Natural killer cell (primary cell): ENCODE results near the gene TAF15. TPM values are rescaled to one million over a fixed set of nuclear protein-coding genes. Genes with fewer than 3 reads are reported as not detected.

Experiments used
- ATAC-seq, 3 donors: fragments of 150-1000 bp in 2 of 3; fragments of 200-7000 bp in 1 of 3; cut with Tn5 transposase; 1 replicate in 1 of 3; 2 replicates in 2 of 3; pipeline ENCODE4 v1.10.0; 2021; ENCODE audit warnings: mild to moderate bottlenecking in 2 of 3, moderate library complexity in 2 of 3
- DNase-seq, 2 donors: peaks; one replicate each; pipeline versions ENCODE4 v3.0.0 to v3.0.0-alpha.2; 2013 to 2021; ENCODE audit warnings: mixed read lengths in 1 of 2
- H3K27ac ChIP-seq: one replicate; pipeline ENCODE4 v1.5.1; 2013; ENCODE audit warnings: mild to moderate bottlenecking, low read length
- H3K27me3 ChIP-seq: one replicate; pipeline ENCODE4 v1.6.1; 2013; ENCODE audit warnings: low read length; ENCODE audit not compliant: control insufficient read depth, insufficient read depth
- H3K36me3 ChIP-seq: one replicate; pipeline ENCODE4 v1.6.1; 2013; ENCODE audit warnings: low read length; ENCODE audit not compliant: control insufficient read depth, insufficient read depth
- H3K4me1 ChIP-seq: one replicate; pipeline ENCODE4 v1.6.1; 2013; ENCODE audit warnings: low read length; ENCODE audit not compliant: control insufficient read depth, insufficient read depth
- H3K4me3 ChIP-seq: one replicate; pipeline ENCODE4 v1.5.1; 2013; ENCODE audit warnings: low read length
- H3K9me3 ChIP-seq: one replicate; pipeline ENCODE4 v1.6.1; 2013; ENCODE audit warnings: low read length; ENCODE audit not compliant: control insufficient read depth, insufficient read depth
- H3K27ac Mint-ChIP-seq, 2 donors: one replicate each; pipeline ENCODE4 v1.8.0; 2022; ENCODE audit warnings: mild to moderate bottlenecking in 2 of 2, mixed read lengths in 2 of 2, moderate library complexity in 1 of 2
- H3K27me3 Mint-ChIP-seq, 2 donors: one replicate each; pipeline ENCODE4 v1.8.0; 2022; ENCODE audit warnings: low read depth in 2 of 2, mixed read lengths in 2 of 2
- H3K36me3 Mint-ChIP-seq: one replicate; pipeline ENCODE4 v1.8.0; 2022; ENCODE audit warnings: mixed read lengths
- H3K4me1 Mint-ChIP-seq, 2 donors: one replicate each; pipeline ENCODE4 v1.8.0; 2022; ENCODE audit warnings: mixed read lengths in 2 of 2
- H3K4me3 Mint-ChIP-seq: one replicate; pipeline ENCODE4 v1.8.0; 2022; ENCODE audit warnings: mild to moderate bottlenecking, moderate library complexity, mixed read lengths
- H3K9me3 Mint-ChIP-seq, 2 donors: one replicate each; pipeline ENCODE4 v1.8.0; 2022; ENCODE audit warnings: mixed read lengths in 2 of 2
- WGBS: methylation state at CpG from one replicate; pipeline ENCODE4 v1.1.7; 2013; ENCODE audit warnings: missing lambda C conversion rate; ENCODE audit not compliant: insufficient coverage; 5-methylcytosine and 5-hydroxymethylcytosine counted together
- intact Hi-C: fragments of 100-400 bp; cut with micrococcal nuclease; formaldehyde crosslinking; loops from one replicate; pipeline ENCODE4 v1.14.2; 2022
- total RNA-seq, 4 donors: library from RNA; stranded (reverse); fragments of 120-200 nt in 1 of 4; gene quantifications; one replicate each; pipeline versions ENCODE4 v1.2.3 to v1.2.4, GENCODE V29; 2013 to 2022
- TF ChIP-seq, protein P1 (sequence below): fragments of 200-600 bp; IDR thresholded peaks from one replicate; pipeline ENCODE4 v1.8.0; 2022; ENCODE audit warnings: antibody characterized with exemption

TAF15 gene
- total RNA-seq, 3 donors from 2014 or later (not counting 1 experiment from before 2014, with no cell fraction given): 214 to 253 (median 214) TPM

- peaks cover 22% of the 10 kb centered on the region for H3K36me3 ChIP-seq
- peaks cover 27% of the 10 kb centered on the region for H3K4me1 ChIP-seq
- no peak for ATAC-seq
- no peak for DNase-seq
- no peaks in the 10 kb centered on the region for H3K9me3 ChIP-seq
- H3K4me3 ChIP-seq: no peak overlapping the region
- Mint-ChIP-seq H3K9me3 (no peaks in the 10 kb centered on the region), H3K4me3 (no peak overlapping the region), H3K27me3 (no peaks in the 10 kb centered on the region), H3K4me1 (peaks cover 62 to 66% of the 10 kb centered on the region in 2 donors), H3K36me3 (peaks cover 8% of the 10 kb centered on the region), H3K27ac (peak overlapping the region; percentile 27 to 99)
- TF ChIP-seq, protein P1, sequence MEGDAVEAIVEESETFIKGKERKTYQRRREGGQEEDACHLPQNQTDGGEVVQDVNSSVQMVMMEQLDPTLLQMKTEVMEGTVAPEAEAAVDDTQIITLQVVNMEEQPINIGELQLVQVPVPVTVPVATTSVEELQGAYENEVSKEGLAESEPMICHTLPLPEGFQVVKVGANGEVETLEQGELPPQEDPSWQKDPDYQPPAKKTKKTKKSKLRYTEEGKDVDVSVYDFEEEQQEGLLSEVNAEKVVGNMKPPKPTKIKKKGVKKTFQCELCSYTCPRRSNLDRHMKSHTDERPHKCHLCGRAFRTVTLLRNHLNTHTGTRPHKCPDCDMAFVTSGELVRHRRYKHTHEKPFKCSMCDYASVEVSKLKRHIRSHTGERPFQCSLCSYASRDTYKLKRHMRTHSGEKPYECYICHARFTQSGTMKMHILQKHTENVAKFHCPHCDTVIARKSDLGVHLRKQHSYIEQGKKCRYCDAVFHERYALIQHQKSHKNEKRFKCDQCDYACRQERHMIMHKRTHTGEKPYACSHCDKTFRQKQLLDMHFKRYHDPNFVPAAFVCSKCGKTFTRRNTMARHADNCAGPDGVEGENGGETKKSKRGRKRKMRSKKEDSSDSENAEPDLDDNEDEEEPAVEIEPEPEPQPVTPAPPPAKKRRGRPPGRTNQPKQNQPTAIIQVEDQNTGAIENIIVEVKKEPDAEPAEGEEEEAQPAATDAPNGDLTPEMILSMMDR: no peak
- intact Hi-C loops: no loop called here
- WGBS: 93% methylated on average over 1 of the region's 3 CpGs
- no peak overlapping the region for H3K27ac ChIP-seq
- H3K27me3 ChIP-seq: no peaks in the 10 kb centered on the region
Observed at GRCh38 chr17:35867574-35867973, 58.3 kb downstream of the TAF15 start.

GRCh38 chr17:35868737-35869136 lies 59.5 kb downstream of the TAF15 start, which contains the start of gene HEATR9:
TSS of gene HEATR9 (minus strand) at chr17:35868891. CDS start at chr17:35868742, 149 bp downstream.
- no peaks in the 10 kb centered on the region for H3K9me3 Mint-ChIP-seq
- H3K4me1 Mint-ChIP-seq: peaks cover 60 to 65% of the 10 kb centered on the region in 2 donors
- WGBS: 95% methylated on average over 3 of the region's 3 CpGs

GRCh38 chr17:35870906-35871819 lies 61.9 kb downstream of the TAF15 start:
- H3K4me3 Mint-ChIP-seq: peak overlapping the region; percentile 50

More at GRCh38 chr17:35868737-35869136, 59.5 kb downstream of the TAF15 start, which contains the start of gene HEATR9:
- intact Hi-C loops: no loop called here
- no peaks in the 10 kb centered on the region for H3K27me3 ChIP-seq
- H3K27ac ChIP-seq: no peak within 1 kb of the TSS
- Mint-ChIP-seq H3K36me3 (peaks cover 8% of the 10 kb centered on the region), H3K4me3 (no peak within 1 kb of the TSS), H3K27ac (peak within 1 kb of the TSS; percentile 55 to 99), H3K27me3 (no peaks in the 10 kb centered on the region)
- no peaks in the 10 kb centered on the region for H3K9me3 ChIP-seq
- H3K4me1 ChIP-seq: peaks cover 30% of the 10 kb centered on the region
- peak in 1 of 3 donors; percentile 3 for ATAC-seq
- TF ChIP-seq, protein P1: no peak
- no peak within 1 kb of the TSS for H3K4me3 ChIP-seq
- H3K36me3 ChIP-seq: peaks cover 23% of the 10 kb centered on the region
- no peak for DNase-seq

More at GRCh38 chr17:35870906-35871819, 61.9 kb downstream of the TAF15 start:
- Histone ChIP-seq H3K27ac (peak overlapping the region; percentile 10), H3K36me3 (peaks cover 37% of the 10 kb centered on the region), H3K27me3 (no peaks in the 10 kb centered on the region), H3K4me3 (no peak overlapping the region), H3K9me3 (no peaks in the 10 kb centered on the region), H3K4me1 (peaks cover 47% of the 10 kb centered on the region)
- H3K9me3 Mint-ChIP-seq: no peaks in the 10 kb centered on the region
- peak overlapping the region; percentile 77 to 99 for H3K27ac Mint-ChIP-seq
- WGBS: 42% methylated on average over 8 of the region's 8 CpGs
- H3K27me3 Mint-ChIP-seq: no peaks in the 10 kb centered on the region
- peak in 2 of 3 donors; percentile 50 to 51 for ATAC-seq
- peaks cover 63 to 70% of the 10 kb centered on the region in 2 donors for H3K4me1 Mint-ChIP-seq
- TF ChIP-seq, protein P1: no peak
- H3K36me3 Mint-ChIP-seq: peaks cover 2% of the 10 kb centered on the region
- DNase-seq: peak in 1 of 2 donors; percentile 65
- intact Hi-C loops: loop anchor here (10.0 kb wide), 1 partner anchor 1074 kb away; the partner anchor contains the start of gene AATF
